Ovary (tissue), 3 donors: ENCODE data around the gene CDH22.

ENCODE experiments used
- EP300 ChIP-seq: sonication (generic); formaldehyde crosslinking; IDR thresholded peaks from one replicate; pipeline ENCODE4 v1.6.1; 2017; ENCODE audit warnings: antibody characterized with exemption
- POLR2A ChIP-seq: fragments of 450-650 bp; IDR thresholded peaks from one replicate; pipeline ENCODE4 v1.6.1; 2017; ENCODE audit warnings: antibody characterized with exemption, mild to moderate bottlenecking, moderate library complexity
- TF ChIP-seq, protein P1 (sequence below), 3 donors: fragments of 450-650 bp in 2 of 3; fragments of 200-600 bp in 1 of 3; IDR thresholded peaks; one replicate each; pipeline versions ENCODE4 v1.5.1 to v1.8.0; 2016 to 2022; ENCODE audit warnings: antibody characterized with exemption in 3 of 3, mild to moderate bottlenecking in 1 of 3
- donor health status: DM: no; HTN: no; CAD: no.

DNA sequence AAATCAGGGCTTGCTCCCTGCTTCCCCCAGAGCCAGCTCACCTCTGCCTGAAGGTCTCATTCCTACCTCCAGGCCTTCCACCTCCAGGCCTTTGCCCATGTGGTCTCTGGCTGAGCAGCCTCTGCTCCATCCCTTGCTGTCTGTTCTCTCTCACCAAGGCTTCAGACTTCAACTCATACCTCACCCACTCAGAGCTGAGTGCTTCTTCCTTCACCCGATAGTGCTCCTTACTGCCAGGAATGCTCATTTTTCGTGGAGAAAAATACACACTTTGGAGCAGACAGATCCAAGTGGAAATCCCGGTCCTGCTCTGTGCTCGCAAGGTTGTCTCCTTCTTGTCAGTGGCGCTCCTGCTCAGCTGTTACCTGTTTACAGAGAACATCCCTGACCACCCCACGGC is 7.0 kb upstream of the CDH22 start:
- TF ChIP-seq, protein P1, sequence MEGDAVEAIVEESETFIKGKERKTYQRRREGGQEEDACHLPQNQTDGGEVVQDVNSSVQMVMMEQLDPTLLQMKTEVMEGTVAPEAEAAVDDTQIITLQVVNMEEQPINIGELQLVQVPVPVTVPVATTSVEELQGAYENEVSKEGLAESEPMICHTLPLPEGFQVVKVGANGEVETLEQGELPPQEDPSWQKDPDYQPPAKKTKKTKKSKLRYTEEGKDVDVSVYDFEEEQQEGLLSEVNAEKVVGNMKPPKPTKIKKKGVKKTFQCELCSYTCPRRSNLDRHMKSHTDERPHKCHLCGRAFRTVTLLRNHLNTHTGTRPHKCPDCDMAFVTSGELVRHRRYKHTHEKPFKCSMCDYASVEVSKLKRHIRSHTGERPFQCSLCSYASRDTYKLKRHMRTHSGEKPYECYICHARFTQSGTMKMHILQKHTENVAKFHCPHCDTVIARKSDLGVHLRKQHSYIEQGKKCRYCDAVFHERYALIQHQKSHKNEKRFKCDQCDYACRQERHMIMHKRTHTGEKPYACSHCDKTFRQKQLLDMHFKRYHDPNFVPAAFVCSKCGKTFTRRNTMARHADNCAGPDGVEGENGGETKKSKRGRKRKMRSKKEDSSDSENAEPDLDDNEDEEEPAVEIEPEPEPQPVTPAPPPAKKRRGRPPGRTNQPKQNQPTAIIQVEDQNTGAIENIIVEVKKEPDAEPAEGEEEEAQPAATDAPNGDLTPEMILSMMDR (IDR thresholded peaks at IDR 0.05), result no peak
- TF ChIP-seq POLR2A (no peak), EP300 (no peak)
